ENCODE data around the gene PPARGC1A. TPM values are rescaled to one million over a fixed set of nuclear protein-coding genes. Genes with fewer than 3 reads are reported as not detected.

The PPARGC1A gene
- total and polyA plus RNA-seq, 2 of the 13 experiments (the other 11 are each of a cell fraction or from before 2014, with no cell fraction given), result 20.7 to 37.3 TPM

DNA sequence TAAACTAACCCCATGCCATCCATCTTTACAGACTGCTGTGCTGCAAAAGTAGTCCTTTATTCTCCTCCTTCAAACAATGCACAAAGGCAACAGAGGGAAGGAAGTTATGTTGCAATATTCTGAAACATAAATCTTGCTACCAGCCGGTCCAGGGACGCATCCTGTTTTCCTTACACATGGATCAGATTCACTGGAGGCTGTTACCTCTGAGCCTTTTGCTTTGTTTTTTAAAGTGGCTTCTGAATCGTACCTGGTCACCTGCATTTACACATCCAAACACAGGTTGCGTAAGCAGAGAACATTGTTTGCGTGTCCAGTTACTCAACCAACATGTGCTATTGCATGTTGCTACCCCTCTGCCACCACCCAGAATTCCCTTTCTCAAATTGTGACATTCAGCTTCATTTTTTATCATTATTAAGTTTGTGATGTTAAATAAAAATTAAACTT, 8.8 kb downstream of the PPARGC1A start:
- Histone ChIP-seq H4K20me1 (ENCODE audit: insufficient read depth, low read length) (no peaks in the 10 kb centered on the region; the same call in 1 of the 2 replicates), H3K4me3 (replicated peaks in 1 of 3; ENCODE audit: insufficient read depth in 1 of 3, low read depth in 2 of 3, low read length in 3 of 3) (peak overlapping the region; percentile 20 to 56 (median 49); a peak in 3 of 6 replicates), H3K4me2 (ENCODE audit: low read depth, low read length) (peak overlapping the region; percentile 73), H3K27me3 (ENCODE audit: control insufficient read depth in 1 of 2, insufficient read depth in 2 of 2, low read length in 2 of 2) (no peaks in the 10 kb centered on the region), H3K79me2 (ENCODE audit: insufficient read depth, low read length) (peaks cover 50% of the 10 kb centered on the region), H3K4me1 (ENCODE audit: insufficient read depth, low read length) (peaks cover 95% of the 10 kb centered on the region), H3K9ac (ENCODE audit: insufficient read depth, low read depth, low read length) (peak overlapping the region; percentile 59), H3K27ac (ENCODE audit: extremely low read length, insufficient read depth, low read length) (peak overlapping the region; percentile 84), H3K36me3 (replicated peaks in 1 of 2; ENCODE audit: control insufficient read depth in 1 of 2, insufficient read depth in 2 of 2, low read length in 2 of 2) (peaks cover 2 to 24% of the 10 kb centered on the region in 2 experiments; a peak in 4 of 5 replicates), H2AFZ (ENCODE audit: low read length) (no peak overlapping the region), H3K9me3 (ENCODE audit: low read length) (no peaks in the 10 kb centered on the region)
- FAIRE-seq (peak; percentile 57), ATAC-seq (peak; percentile 62), DNase-seq (ENCODE audit: low spot score) (peak; percentile 95)
- in situ Hi-C loops (cut with HindIII; ENCODE audit: extremely low pct_ligation_motif_present, low pct_unique_long_range_greater_than_20kb), result loop anchor here (25.0 kb wide), 1 partner anchor 706 kb away; the partner anchor contains the start of gene DHX15
- CTCF ChIA-PET (ENCODE audit: low intra/inter-chr PET ratio, low total read pairs), result no interaction called here
- WGBS (ENCODE audit: low lambda C conversion rate), result 4% methylated on average over 5 of the region's 5 CpGs
- POLR2A ChIA-PET, result interaction anchor here (1.2 to 2.3 kb wide), 4 partner anchors 9 to 25 kb away, joined by 4 to 18 read pairs (median 9); partner anchors contain the start of gene PPARGC1A
- intact Hi-C loops (cut with micrococcal nuclease; ENCODE audit: unreplicated experiment), result loop anchor here (1.0 to 10.0 kb wide), 3 partner anchors 9 to 96 kb away; partner anchors contain the start of gene PPARGC1A
- no TSS peak for BruUV-seq (replicated peaks)
- TF ChIP-seq, protein P1, sequence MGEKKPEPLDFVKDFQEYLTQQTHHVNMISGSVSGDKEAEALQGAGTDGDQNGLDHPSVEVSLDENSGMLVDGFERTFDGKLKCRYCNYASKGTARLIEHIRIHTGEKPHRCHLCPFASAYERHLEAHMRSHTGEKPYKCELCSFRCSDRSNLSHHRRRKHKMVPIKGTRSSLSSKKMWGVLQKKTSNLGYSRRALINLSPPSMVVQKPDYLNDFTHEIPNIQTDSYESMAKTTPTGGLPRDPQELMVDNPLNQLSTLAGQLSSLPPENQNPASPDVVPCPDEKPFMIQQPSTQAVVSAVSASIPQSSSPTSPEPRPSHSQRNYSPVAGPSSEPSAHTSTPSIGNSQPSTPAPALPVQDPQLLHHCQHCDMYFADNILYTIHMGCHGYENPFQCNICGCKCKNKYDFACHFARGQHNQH (CRISPR knock-in tag; IDR thresholded peaks at IDR 0.05), result no peak; the same call in none of the 2 replicates
- TF ChIP-seq, protein P2, sequence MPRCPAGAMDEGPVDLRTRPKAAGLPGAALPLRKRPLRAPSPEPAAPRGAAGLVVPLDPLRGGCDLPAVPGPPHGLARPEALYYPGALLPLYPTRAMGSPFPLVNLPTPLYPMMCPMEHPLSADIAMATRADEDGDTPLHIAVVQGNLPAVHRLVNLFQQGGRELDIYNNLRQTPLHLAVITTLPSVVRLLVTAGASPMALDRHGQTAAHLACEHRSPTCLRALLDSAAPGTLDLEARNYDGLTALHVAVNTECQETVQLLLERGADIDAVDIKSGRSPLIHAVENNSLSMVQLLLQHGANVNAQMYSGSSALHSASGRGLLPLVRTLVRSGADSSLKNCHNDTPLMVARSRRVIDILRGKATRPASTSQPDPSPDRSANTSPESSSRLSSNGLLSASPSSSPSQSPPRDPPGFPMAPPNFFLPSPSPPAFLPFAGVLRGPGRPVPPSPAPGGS (CRISPR knock-in tag; IDR thresholded peaks at IDR 0.05), result no peak
- TF ChIP-seq, protein P3, sequence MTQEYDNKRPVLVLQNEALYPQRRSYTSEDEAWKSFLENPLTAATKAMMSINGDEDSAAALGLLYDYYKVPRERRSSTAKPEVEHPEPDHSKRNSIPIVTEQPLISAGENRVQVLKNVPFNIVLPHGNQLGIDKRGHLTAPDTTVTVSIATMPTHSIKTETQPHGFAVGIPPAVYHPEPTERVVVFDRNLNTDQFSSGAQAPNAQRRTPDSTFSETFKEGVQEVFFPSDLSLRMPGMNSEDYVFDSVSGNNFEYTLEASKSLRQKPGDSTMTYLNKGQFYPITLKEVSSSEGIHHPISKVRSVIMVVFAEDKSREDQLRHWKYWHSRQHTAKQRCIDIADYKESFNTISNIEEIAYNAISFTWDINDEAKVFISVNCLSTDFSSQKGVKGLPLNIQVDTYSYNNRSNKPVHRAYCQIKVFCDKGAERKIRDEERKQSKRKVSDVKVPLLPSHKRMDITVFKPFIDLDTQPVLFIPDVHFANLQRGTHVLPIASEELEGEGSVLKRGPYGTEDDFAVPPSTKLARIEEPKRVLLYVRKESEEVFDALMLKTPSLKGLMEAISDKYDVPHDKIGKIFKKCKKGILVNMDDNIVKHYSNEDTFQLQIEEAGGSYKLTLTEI (CRISPR knock-in tag; conservative IDR thresholded peaks at IDR 0.05), result no peak
- TF ChIP-seq ETV6 (CRISPR knock-in tag; conservative IDR thresholded peaks at IDR 0.05) (no peak), CHD4 (IDR thresholded peaks at IDR 0.05; ENCODE audit: borderline replicate concordance, low read length) (0 out of 2 replicates have a peak, but pooled peaks have one; percentile 27), ZNF441 (CRISPR knock-in tag; IDR thresholded peaks at IDR 0.05; ENCODE audit: borderline replicate concordance) (no peak), NR2F2 (IDR thresholded peaks at IDR 0.05; ENCODE audit: borderline replicate concordance, low read depth) (peak; percentile 32; the same call in 1 of the 2 replicates), CEBPG (CRISPR knock-in tag; IDR thresholded peaks at IDR 0.05) (peak; percentile 99), PAF1 (CRISPR knock-in tag; IDR thresholded peaks at IDR 0.05) (no peak), ZNF746 (CRISPR knock-in tag; IDR thresholded peaks at IDR 0.05) (peak; percentile 46; the same call in 1 of the 2 replicates), ZNF567 (CRISPR knock-in tag; IDR thresholded peaks at IDR 0.05; ENCODE audit: borderline replicate concordance) (0 out of 2 replicates have a peak, but pooled peaks have one; percentile 68), ZNF343 (CRISPR knock-in tag; IDR thresholded peaks at IDR 0.05) (no peak), NFYB (CRISPR knock-in tag; IDR thresholded peaks at IDR 0.05) (no peak), RBAK (CRISPR knock-in tag; IDR thresholded peaks at IDR 0.05) (no peak), HNF4A (CRISPR knock-in tag; IDR thresholded peaks at IDR 0.05) (peak; percentile 56), ZNF749 (CRISPR knock-in tag; IDR thresholded peaks at IDR 0.05; ENCODE audit: borderline replicate concordance) (0 out of 2 replicates have a peak, but pooled peaks have one; percentile 40), PHF5A (CRISPR knock-in tag; IDR thresholded peaks at IDR 0.05; ENCODE audit: low read depth, unreplicated experiment) (no peak), HHEX (CRISPR knock-in tag; IDR thresholded peaks at IDR 0.05) (peak; percentile 58; the same call in 1 of the 2 replicates)
- TF ChIP-seq, protein P4, sequence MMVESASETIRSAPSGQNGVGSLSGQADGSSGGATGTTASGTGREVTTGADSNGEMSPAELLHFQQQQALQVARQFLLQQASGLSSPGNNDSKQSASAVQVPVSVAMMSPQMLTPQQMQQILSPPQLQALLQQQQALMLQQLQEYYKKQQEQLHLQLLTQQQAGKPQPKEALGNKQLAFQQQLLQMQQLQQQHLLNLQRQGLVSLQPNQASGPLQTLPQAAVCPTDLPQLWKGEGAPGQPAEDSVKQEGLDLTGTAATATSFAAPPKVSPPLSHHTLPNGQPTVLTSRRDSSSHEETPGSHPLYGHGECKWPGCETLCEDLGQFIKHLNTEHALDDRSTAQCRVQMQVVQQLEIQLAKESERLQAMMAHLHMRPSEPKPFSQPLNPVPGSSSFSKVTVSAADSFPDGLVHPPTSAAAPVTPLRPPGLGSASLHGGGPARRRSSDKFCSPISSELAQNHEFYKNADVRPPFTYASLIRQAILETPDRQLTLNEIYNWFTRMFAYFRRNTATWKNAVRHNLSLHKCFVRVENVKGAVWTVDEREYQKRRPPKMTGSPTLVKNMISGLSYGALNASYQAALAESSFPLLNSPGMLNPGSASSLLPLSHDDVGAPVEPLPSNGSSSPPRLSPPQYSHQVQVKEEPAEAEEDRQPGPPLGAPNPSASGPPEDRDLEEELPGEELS (CRISPR knock-in tag; IDR thresholded peaks at IDR 0.05), result peak; percentile 99

All from HepG2 (cell line).